GM19463 (cell line): ENCODE results near the gene CGAS.
"Not testable (repeated sequence)": the region's sequence is repeated elsewhere in the genome, so short reads cannot be mapped to it uniquely, and the experiment has no call there.

Experiments used
- ATAC-seq: cut with Tn5 transposase; IDR thresholded peaks from one replicate; pipeline ENCODE4 v1.9.1; 2021; ENCODE audit warnings: mild to moderate bottlenecking, moderate library complexity; ENCODE audit not compliant: unreplicated experiment

The CGAS gene

GRCh38 chr6:73452107-73452461, at the start of gene CGAS:
CGAS (minus strand) TSS chr6:73452297; CDS start chr6:73452181, 116 bp downstream.
- ATAC-seq, result peak; percentile 78

DNA sequence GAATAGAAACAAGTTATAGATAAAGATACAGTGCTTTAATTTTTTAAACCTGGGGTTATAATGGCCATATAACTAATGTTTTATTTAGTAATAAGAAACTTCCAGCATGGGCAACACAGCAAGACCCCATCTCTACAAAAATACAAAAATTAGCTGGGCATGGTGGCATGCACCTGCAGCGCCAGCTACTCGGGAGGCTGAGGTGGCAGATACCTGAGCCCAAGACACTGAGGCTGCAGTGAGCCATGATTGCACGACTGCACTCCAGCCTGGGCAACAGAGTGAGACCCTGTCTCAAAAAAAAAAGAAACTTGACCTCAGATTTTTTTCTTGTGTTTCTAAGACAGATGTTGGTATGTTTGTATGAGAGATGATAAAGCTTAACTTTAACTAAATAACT, 45.8 kb upstream of the CGAS start:
- no peak for ATAC-seq

DNA sequence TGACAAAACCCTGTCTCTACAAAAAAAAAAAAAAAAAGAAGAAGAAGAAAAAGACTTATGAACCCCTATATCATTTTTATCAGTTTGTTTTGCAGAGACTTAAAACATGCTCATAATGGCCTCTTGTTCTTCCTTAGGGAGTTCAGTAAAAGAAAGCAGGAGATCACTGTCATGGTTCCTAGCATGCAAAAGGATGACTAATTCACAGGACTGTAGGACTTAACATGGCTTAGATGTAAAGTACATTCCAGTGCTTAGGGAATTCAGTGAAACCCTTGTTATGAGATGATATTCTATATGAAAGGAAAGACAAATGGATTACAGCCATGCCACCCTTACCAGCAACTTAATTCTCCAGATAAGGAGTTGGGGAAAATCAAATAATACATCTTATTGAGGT, 39.3 kb upstream of the CGAS start:
- no peak for ATAC-seq

GRCh38 chr6:73487473-73487872, 35.4 kb upstream of the CGAS start:
- no peak for ATAC-seq

DNA sequence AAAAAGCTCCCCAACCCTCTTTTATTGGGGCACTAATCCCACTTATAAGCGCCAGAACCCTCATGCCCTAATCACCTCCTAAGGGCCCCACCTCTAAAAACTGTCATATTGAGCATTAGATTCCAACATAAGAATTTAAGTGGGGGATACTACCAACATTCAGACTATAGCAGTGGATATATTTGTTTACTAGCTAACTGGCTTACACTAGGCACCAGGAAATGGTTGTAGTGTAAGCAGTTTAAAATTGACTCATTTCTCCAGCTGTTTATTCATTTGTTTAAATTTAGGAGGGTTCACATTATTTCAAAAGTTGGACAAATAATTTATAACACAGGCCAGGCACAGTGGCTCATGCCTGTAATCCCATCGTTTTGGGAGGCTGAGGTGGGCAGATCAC, 32.3 kb upstream of the CGAS start:
- ATAC-seq, result no peak

DNA sequence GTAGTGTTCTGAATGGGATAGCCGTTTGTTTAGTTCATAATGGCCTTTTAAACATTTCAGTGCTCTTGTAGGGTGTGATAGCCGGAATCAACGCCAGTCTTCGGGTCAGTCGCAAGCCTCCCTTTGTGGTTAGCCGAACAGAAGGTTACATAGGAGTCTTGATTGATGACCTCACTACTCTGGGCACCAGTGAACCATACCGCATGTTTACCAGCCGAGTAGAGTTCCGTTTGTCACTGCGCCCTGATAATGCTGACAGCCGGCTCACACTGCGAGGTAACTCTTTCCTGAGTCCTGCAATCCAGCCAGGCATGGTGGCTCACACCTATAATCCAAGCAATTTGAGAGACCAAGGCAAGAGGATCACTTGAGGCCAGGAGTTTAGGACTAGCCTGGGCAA, 29.9 kb upstream of the CGAS start:
- ATAC-seq, result no peak

DNA sequence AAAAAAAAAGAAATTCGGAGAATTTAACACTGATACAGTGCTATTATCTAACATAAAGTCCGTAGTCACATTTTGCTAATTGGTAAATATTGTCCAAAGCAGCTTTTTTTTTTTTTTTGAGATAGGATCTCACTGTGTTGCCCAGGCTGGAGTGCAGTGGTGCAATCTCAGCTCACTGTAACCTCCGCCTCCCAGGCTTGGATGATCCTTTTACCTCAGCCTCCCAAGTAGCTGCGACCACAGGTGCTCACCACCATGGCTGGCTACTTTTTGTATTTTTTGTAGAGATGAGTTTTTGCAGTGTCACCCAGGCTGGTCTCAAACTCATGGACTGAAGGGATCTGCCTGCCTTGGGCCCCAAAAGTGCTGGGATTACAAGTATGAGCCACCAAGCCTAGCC, 25.3 kb upstream of the CGAS start:
- ATAC-seq, result no peak

DNA sequence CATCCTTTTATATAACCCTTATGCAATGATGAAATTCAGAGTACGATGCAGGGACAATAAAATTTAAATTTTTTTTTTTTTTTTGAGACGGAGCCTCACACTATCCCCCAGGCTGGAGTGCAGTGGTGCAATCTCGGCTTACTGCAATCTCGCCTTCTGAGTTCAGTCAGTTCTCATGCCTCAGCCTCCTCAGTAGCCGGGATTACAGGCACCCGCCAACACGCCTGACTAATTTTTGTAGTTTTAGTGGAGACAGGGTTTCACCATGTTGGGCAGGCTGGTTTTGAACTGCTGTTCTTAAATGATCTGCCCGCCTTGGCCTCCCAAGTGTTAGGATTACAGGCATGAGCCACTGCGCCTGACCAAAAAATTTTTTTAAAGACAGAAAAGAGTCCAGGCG, 24.6 kb upstream of the CGAS start:
- ATAC-seq, result no peak

- peak; percentile 90 for ATAC-seq
These were observed 19.7 kb upstream of the CGAS start for GRCh38 chr6:73471686-73472290.

DNA sequence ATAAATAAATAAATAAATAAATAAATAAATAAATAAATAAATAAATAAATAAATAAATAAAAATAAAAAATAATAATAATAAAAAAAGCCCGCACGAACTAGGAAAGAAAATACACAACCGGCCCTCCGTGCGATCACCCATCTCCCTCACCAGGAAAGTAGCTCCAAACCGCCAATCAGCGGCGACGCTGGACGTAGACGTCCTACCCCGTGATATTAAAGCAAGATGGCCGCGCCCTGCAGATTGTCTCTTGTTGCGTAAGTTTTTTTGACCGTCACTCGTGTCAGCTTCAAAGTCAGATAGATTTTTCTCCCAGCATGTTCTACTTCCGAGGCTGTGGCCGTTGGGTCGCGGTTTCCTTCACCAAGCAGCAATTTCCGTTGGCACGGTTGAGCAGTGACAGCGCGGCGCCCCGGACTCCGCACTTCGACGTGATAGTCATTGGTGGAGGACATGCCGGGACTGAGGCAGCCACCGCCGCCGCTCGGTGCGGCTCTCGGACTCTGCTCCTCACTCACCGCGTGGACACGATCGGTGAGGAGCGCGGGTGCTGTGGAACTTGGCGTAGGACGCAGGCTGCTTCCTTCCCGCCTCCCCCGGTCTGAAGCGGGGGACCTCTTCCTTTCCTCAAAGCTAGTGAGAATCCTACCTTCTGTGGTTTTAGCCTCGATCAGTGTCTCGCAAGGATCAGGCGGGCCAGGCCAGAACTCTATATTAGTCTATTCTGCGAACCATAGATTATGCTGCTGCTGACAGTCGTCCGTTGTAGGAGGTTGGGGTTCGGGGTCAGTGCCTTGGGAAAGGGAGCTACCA, 9.6 kb upstream of the CGAS start, which contains the start of gene MTO1:
MTO1 (plus strand) TSS at position 201 of the 814 bp plus-strand sequence; CDS start at position 319, 118 bp downstream.
- ATAC-seq, result peak; percentile 98

DNA sequence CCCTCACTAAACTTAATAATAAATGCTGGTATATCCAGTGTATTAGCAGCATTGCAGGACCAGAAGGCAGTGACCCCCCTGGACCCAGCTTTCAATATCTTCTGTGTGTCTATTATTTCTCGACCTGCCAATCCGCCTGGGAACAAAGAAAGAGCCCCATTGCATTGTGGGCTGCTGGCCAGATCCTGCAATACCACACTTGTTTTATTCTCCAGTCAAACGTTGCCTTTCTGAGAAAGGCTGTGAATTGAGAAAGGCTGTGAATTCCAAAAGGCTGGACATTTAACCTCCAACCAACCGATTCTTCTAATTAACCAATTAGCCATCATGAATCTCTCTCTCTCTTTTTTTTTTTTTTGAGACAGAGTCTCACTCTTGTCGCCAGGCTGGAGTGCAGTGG, 8.0 kb upstream of the CGAS start:
- ATAC-seq, result no peak

- ATAC-seq, result not testable (repeated sequence)
These were observed 7.4 kb upstream of the CGAS start for GRCh38 chr6:73459474-73459873.

GRCh38 chr6:73455865-73456629, 4.0 kb upstream of the CGAS start:
- ATAC-seq, result no peak

DNA sequence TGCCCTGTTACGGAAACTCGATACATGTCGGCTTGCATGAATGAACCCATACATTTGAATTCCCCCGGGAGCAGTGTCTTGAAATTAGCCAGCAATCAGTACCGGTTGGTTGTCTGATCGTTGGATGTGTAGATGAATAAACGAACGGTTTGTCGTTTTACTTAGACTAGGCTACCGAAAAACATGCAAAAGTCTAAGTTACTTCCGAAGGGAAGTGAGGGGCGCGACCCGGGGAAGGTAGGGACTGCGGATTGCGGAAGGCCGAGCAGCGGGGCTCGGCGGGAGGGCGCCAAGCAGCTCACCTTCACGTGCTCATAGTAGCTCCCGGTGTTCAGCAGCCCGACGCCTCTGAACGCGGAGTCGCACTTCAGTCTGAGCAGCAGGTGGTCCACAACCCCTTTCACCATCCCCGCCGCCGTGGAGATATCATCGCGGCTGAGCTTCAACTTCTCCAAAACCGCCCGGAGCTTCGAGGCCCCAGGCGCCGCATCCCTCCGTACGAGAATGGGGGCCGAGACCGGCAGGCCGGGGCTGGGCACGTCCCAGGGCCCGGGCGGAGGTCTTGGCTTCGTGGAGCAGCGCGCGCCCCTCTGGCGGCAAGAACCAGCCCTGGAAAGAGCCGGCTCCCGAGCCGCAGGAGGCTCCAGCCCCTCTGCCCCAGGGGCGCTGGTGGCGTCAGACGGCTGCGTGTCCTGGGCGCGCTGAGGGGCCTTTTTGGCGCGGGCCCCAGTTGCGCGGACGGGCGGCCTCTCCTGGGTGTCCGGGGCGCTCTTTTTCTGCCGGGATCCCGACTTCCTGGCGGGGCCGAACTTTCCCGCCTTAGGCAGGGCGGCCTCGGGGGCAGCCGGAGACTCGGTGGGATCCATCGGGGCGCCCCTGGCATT, 632 bp downstream of the CGAS start:
- ATAC-seq, result peak; percentile 49

DNA sequence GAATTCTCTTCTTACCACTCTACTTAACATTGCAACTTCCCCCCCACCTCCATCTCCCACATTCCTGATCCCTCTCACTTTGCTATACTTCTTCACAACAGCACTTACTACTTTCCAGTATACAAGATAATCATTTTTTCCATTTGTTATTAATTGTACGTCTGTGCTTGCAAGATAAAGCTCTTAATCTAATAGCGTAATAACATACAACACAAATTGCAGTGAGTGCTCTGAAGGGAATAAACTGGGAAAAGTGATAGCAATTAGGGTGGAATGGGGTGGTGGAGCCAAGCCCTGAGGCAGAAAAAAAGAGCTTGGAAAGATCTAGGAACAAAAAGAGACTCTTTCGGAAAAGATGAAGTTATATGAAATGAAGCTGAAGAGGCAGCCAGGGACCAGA, 8.5 kb downstream of the CGAS start:
- ATAC-seq, result no peak

DNA sequence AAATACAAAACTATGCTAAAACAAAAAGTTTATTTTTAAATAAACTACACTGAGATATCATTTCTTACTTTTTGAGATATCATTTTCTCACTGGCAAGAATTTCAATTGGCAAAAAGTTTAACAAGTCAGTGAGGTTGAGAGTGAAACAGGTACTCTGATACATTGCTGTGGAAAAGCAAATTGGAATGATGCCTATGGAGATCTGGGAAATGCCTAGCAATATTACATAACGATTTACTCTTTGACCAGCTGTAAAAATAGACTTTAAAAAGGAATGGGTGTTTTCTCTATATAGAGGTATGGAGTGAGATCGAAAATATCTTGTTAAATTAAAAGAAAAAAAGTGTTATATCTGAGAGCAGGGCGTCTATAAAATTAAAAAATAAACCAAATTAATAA, 16.9 kb downstream of the CGAS start:
- no peak for ATAC-seq

DNA sequence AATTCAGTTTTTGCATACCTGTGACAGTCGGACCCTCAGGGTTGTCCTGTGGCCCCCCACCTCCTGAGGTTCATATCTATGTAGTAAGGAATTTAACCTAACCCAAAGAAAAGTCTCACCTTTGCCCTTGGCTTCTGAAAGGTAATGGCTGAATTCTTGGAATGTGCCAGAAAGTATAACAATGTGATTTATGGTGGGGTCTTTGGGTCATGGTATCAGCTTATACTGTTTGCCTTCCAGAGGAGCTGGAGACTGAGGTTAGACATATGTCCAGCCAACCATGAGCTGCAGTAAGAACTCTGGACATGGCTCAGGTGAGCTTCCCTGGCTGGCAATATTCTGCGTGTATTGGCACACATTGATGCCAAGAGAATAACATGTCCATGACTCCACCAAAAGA, 30.6 kb downstream of the CGAS start:
- ATAC-seq, result no peak

DNA sequence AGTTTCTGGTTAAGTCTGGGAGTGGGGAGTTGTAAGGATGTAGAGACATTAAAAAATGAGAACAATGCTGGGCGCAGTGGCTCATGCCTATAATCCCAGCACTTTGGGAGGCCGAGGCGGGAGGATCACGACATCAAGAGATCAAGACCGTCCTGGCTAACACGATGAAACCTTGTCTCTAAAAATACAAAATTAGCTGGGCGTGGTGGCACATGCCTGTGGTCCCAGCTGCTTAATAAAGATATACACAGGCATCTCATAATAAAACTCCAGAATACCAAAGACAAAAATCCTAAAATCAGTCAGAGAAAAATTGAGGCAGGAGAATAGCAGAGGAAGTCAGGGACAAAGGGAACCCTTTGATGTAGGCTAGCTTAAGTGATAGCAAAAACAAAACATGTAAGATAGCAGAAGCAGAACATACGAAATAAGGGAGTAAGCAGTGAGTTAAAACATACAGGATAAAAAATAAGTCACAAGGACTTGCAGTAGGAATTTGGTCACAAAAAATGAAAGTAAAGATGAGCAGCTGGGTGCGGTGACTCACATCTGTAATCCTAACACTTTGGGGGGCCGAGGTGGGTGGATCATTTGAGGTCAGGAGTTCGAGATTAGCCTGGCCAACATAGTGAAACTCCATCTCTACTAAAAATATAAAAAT, 33.9 kb downstream of the CGAS start:
- no peak for ATAC-seq

GRCh38 chr6:73413102-73413501, 39.0 kb downstream of the CGAS start:
- ATAC-seq, result no peak

DNA sequence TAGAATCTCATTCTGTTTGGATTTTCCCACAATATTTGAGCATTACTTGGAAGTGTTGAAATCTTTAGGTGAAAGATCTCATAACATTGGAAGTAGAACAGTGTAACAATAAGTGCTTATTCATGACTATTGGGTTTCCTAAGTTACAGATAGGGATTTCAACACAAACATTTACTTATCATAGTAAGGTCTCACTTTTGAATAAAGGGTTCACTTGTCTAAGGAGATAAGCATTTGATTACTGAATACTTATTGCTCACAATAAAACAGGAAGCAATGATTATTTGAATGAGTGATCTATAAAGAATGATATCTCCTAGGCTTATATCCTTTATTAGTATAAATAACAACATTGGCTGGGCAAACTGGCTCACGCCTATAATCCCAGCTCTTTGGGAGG, 42.7 kb downstream of the CGAS start:
- ATAC-seq, result no peak
